Measurements from ENCODE around the gene ERP27. TPM values are rescaled to one million over a fixed set of nuclear protein-coding genes. Genes with fewer than 3 reads are reported as not detected.

ERP27 gene
- total RNA-seq, 1 experiment from 2014 or later, result not detected

DNA sequence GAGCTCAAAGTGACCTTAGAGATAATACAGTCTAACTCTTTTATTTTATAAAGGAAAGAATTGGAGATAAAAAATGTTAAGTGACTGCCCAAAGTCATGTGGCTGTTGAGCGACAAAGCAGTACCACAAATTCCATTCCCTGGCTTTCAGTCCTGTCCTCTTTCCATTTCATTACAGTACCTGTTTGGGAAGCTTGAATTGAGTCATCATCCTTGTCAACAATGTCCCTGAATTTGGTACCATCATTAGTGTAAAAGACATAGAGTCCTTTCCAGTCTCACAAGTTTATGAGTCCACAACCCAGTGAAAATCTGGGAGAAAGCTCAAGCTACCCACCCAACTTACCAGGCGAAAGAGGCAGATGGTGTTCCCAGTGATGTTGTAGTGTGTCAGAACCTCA is 3.8 kb downstream of the ERP27 start (continued):
- TF ChIP-seq AR (CRISPR knock-in tag; IDR thresholded peaks at IDR 0.05) (no peak), E2F1 (CRISPR knock-in tag; IDR thresholded peaks at IDR 0.05) (no peak)

GRCh38 chr12:14931791-14932560 is 6.4 kb downstream of the ERP27 start:
- Mint-ChIP-seq H3K9me3 (no peaks in the 10 kb centered on the region), H3K4me1 (peaks cover 19% of the 10 kb centered on the region), H3K4me3 (no peak overlapping the region), H3K27me3 (ENCODE audit: low read depth) (no peaks in the 10 kb centered on the region), H3K36me3 (no peaks in the 10 kb centered on the region), H3K27ac (no peak overlapping the region)
- POLR2A ChIA-PET, result no interaction called here
- DNase-seq (ENCODE audit: low spot score), result no peak
- no peak for TF ChIP-seq ESRRA (CRISPR knock-in tag; IDR thresholded peaks at IDR 0.05; ENCODE audit: borderline replicate concordance)
- no peak for ATAC-seq
- CTCF ChIA-PET, result no interaction called here

DNA sequence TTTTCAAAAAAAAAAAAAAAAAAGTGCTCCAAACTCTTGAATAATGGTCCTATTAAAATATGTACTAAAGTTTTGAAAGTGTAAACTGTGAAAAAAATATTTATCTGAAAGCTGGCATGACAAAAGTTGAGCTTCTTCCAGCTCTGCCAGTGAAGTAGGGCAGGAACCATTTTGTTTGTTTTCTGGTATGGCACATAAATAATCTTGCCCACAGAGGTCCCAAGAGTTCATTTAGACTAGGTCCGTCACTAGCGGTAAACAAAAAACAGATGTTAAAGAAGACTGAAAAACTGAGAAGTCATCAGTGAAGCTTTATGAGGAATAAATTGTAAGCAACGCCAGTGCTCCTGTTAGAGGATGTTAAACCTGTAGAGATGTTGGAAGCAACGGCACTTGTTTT is 7.0 kb downstream of the ERP27 start:
- ChIA-PET CTCF (no interaction called here), POLR2A (no interaction called here)
- TF ChIP-seq EMX1 (CRISPR knock-in tag; IDR thresholded peaks at IDR 0.05) (no peak), JAZF1 (CRISPR knock-in tag; IDR thresholded peaks at IDR 0.05) (no peak), MXD4 (CRISPR knock-in tag; IDR thresholded peaks at IDR 0.05; ENCODE audit: borderline replicate concordance) (no peak), ATF3 (CRISPR knock-in tag; conservative IDR thresholded peaks at IDR 0.05) (no peak), E2F1 (CRISPR knock-in tag; IDR thresholded peaks at IDR 0.05) (no peak), MLX (CRISPR knock-in tag; IDR thresholded peaks at IDR 0.05) (no peak), TCF7 (CRISPR knock-in tag; IDR thresholded peaks at IDR 0.05; ENCODE audit: low read depth) (no peak), NFE2L1 (CRISPR knock-in tag; IDR thresholded peaks at IDR 0.05) (no peak), KAT7 (CRISPR knock-in tag; IDR thresholded peaks at IDR 0.05; ENCODE audit: borderline replicate concordance) (no peak), ELF4 (CRISPR knock-in tag; IDR thresholded peaks at IDR 0.05; ENCODE audit: low read depth) (no peak), ZNF263 (CRISPR knock-in tag; IDR thresholded peaks at IDR 0.05; ENCODE audit: low read depth) (no peak), FOXP1 (CRISPR knock-in tag; IDR thresholded peaks at IDR 0.05; ENCODE audit: borderline replicate concordance) (no peak), ZNF317 (CRISPR knock-in tag; IDR thresholded peaks at IDR 0.05; ENCODE audit: borderline replicate concordance, low read depth) (no peak)
- TF ChIP-seq, protein P1, sequence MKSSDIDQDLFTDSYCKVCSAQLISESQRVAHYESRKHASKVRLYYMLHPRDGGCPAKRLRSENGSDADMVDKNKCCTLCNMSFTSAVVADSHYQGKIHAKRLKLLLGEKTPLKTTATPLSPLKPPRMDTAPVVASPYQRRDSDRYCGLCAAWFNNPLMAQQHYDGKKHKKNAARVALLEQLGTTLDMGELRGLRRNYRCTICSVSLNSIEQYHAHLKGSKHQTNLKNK (CRISPR knock-in tag; IDR thresholded peaks at IDR 0.05), result no peak
- TF ChIP-seq, protein P2, sequence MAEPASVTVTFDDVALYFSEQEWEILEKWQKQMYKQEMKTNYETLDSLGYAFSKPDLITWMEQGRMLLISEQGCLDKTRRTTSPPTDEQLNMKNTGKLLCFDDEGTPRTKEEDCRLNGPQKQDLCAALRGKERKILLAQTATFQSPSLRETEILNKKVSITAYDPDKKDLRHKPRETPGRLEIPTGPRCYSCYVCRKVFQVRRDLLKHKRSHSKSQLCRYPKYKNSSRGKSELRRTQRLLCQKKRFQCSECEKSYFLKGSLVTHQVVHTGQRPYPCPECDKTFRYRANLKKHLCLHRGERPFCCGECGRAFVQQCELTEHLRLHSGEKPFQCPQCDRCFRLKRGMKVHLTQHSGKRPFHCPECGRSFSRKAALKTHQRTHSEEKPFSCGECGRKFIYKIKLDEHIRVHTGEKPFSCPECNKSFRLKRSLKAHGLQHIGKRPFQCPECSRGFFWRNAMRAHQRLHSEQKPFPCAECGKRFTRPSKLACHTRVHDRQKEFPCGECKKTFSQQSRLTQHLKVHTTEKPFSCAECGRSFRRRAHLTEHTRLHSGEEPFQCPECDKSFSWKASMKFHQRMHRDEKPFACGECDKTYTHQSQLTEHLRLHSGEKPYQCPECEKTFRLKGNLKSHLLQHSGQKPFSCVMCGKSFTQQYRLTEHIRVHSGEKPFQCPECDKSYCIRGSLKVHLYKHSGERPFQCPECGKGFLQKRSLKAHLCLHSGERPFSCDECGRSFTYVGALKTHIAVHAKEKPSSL (CRISPR knock-in tag; conservative IDR thresholded peaks at IDR 0.05), result no peak
- TF ChIP-seq, protein P3, sequence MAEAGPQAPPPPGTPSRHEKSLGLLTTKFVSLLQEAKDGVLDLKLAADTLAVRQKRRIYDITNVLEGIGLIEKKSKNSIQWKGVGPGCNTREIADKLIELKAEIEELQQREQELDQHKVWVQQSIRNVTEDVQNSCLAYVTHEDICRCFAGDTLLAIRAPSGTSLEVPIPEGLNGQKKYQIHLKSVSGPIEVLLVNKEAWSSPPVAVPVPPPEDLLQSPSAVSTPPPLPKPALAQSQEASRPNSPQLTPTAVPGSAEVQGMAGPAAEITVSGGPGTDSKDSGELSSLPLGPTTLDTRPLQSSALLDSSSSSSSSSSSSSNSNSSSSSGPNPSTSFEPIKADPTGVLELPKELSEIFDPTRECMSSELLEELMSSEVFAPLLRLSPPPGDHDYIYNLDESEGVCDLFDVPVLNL (CRISPR knock-in tag; IDR thresholded peaks at IDR 0.05; ENCODE audit: borderline replicate concordance, low read depth), result no peak
- DNase-seq (ENCODE audit: low spot score) (no peak), ATAC-seq (no peak)
- Mint-ChIP-seq H3K36me3 (no peaks in the 10 kb centered on the region), H3K9me3 (no peaks in the 10 kb centered on the region), H3K27ac (no peak overlapping the region), H3K4me1 (peaks cover 19% of the 10 kb centered on the region), H3K4me3 (no peak overlapping the region), H3K27me3 (ENCODE audit: low read depth) (no peaks in the 10 kb centered on the region)

All from WTC11 (cell line).